Measurements from ENCODE around the gene CRTAC1.

The CRTAC1 gene

DNA sequence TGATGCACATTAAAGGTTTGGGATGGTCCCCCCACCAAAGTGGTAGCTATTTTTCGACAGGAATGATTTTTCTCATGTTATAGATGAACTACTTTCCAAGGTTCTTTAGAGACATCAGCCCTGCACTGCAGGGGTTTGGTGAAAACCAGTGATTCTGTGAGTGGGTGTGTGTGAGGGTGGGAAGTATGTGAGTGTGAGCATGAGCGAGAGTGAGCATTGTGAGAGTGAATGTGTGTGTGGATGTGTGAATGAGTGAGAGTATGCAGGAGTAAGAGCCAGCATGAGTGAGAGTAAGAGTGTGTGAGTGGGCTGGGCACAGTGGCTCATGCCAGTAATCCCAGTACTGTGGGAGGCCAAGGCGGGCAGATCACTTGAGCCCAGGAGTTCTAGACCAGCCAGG is 105.7 kb downstream of the CRTAC1 start:
- no peak for DNase-seq (ENCODE audit: low read depth in 2 of 2)

DNA sequence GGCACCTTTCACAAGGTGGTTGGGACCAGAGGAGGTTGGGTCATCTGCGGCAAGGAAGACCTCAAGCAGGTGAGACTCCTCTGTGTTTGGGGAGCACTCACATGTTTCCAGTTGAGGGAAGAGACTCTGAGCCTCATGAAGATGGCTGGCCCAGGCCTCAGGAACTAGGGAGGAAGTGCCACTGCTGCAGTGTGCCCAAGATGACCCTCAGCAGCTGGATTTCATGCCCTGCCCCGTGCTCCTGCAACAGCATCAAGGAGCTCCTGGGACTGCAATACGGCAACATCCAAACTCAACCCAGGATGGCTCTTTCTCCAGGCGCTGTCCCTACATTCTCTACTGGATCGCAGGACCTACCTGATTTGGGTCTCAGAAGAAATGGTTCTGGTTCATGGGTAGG is 106.9 kb downstream of the CRTAC1 start:
- DNase-seq (ENCODE audit: low read depth in 2 of 2), result no peak

DNA sequence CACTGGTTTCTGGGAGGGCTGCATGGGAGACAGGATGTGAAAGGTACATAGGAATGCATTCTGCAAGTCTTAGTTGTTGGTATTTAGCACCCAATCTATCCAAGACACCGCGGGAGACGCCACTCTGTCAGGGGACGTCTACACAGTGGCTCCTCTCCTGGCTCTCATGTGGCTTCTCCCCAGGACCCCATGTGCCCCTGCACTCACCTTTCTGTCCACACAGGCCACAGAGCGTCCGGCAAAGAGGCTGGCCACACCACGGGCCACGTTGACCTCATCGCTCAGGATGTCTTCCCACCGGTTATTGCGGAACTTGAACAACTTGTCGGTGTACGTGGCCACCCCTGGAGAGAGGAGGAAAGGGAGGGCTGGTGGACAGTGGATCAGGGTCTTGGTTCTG is 107.4 kb downstream of the CRTAC1 start:
- DNase-seq (ENCODE audit: low read depth in 2 of 2), result no peak

DNA sequence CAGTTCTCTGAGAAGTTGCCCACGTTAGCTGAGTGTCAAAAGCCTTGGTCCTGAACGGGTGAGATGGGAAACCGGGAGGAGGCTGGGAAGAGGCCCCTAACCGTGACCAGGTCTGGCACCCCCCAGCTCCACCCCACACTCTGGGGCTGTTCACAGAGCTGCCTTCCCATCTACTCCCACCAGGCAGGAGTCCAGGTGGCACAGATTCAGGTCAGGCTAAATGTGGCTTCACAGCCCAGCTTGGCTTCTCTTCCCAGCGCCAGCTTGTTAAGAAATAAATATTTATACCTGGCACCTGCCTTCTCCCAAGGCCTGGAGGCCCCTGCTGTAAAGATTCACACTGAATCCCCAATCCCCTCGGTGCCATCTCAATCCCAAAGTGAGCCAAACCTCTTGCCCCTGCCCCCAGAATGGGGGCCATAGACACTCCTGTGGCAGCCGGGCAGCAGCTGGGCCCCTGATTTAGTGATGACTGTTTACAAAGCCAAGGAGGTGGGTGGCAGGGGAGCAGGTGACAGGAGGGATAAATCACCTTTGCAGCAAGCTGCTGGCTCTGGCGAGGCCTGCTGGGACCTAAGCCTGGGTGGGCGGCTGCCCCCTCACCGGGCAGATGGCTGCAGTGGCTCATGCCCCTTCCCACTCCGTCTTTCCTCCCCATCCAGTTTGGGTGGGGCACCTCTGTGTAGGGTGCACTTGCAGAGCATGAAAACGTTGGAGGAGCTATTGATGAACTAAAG is 108.2 kb downstream of the CRTAC1 start:
- no peak for DNase-seq (ENCODE audit: low read depth in 2 of 2)

DNA sequence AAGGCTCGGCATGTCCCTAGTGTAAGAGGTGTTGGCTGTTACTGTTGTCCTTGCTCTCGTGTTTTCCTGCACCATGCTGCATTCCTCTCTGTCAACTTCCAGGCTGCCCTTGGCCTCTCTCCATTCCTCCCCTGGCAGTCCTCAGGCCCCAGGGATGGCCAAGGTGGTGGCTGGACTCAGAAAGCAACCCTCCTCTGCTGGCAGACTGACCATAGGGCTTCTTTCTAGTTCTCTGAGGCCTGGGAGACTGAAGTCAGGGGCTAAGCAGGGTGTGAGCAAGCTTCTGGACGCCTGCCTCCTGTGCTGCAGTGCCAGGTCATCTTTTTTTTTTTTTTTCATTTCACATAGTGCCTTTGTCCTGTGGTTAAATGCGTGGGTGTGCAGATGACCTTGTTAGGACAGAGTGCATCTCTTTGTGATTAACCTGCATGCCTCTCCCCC is 108.8 kb downstream of the CRTAC1 start:
- no peak for DNase-seq (ENCODE audit: low read depth in 2 of 2)

- DNase-seq (ENCODE audit: low read depth in 2 of 2), result no peak
These were observed 109.6 kb downstream of the CRTAC1 start for GRCh38 chr10:97920865-97921264.

DNA sequence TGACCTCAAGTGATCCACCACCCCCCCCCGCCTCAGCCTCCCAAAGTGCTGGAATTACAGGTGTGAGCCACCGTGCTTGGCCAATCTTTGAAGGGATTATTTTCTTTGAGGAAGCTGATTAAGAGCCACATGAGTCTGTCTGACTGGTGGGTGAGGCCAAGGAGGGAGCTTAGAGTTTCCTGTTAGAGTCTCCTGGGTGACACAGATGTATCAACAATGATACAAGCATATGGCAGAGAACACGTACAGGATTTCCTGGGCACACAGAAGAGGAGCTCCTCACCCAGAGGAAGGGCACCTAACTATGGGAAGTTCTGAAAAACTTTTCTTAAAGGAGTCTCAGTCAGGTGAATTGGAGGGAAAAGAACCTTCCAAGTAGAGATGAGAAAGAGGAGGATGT is 111.4 kb downstream of the CRTAC1 start:
- no peak for DNase-seq (ENCODE audit: low read depth in 2 of 2)

GRCh38 chr10:97916586-97916985 is 113.8 kb downstream of the CRTAC1 start:
- DNase-seq (ENCODE audit: low read depth in 2 of 2), result no peak

DNA sequence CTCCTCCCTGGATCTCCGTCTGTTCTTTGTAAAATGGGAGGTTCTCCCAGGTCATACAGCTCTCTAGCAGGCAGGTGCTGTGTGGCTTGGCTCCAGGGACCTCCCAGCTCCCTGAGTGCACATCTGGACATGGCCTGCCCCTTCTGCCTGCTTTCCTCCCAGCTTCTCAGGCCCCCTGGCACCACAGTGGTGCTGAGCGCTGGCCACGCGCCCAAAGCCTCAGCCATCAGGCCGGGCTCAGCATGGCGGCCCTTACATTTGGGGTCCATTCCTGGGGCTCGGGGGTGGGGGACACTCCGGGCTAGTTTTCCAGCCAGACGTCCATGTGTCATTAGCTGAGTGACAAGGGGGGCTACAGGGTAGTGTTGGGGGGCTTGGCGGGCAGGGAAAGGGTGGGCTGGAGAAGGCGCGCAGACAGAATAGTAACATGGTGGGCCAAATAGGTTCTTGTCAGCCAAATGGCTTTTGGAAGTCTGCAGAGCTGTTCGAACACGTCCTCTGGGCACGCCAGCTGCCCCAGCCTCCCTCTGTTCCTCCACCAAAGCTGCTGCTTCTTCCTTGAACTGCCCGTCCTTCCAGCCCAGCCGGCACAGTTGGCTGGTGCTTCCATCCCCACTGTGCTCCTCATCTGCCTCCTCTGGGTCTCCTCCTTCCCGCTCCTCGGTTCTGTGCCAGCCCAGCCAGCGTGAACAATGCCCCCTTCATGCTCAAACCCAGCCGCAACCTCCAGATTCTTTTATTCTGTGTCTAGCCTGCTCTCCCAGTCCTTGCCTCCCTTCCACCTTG is 114.9 kb downstream of the CRTAC1 start:
- DNase-seq (ENCODE audit: low read depth in 2 of 2), result no peak

DNA sequence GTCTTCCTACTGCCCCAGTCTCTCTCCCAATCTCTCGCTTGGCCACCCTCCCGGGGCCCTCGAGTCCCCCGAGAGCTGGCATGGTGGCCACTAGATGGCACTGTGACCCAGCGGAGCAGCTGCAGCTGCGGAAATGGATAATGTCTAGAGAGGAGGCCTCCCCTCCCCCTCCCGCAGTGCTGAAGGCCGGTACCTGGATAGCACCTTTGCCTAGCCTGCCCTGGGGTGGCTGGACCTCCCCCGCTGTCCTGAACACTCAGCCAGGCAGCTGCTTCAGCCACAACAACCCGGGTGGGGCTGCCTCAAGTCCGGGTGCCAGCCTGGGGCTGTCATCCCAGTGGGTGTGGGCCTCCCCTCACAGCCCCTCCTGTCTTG is 115.6 kb downstream of the CRTAC1 start:
- DNase-seq (ENCODE audit: low read depth in 2 of 2), result peak; percentile 64 to 74

DNA sequence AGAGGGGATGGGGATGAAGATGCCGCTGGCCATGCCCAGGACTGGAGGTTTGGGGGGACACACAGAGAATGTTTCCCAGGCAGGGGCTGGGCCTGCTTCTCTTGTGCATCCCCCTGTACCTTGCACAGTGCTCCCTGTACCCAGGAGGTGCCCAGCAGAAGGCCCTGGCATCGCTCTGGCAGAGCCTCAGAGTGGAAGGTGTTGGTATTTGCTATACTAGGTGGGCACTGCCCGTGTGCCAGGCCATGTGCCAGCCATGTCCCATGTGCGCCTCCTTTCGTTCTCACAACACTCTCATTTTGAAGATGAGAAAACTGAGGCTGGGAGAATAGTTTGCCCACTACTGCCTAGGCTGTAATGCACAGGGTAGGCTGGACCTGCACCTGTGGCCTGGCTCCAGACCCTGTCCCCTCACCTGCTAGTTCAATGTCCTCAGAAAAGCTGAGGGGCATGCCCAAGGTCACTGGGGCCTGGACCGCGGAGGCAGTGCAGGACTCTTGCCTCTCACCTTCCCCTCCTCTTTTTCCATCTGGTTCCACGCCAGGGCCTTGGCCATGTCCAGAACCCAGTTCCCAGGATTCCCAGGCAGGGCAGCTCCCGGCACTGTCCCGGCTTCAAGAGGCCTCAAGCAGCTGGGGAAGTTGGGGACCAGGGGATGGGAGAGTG is 116.1 kb downstream of the CRTAC1 start:
- DNase-seq (ENCODE audit: low read depth in 2 of 2), result no peak

- no peak for DNase-seq (ENCODE audit: low read depth in 2 of 2)
These were observed 116.8 kb downstream of the CRTAC1 start for GRCh38 chr10:97913614-97914013.

GRCh38 chr10:97913193-97913592 is 117.2 kb downstream of the CRTAC1 start:
- no peak for DNase-seq (ENCODE audit: low read depth in 2 of 2)

DNA sequence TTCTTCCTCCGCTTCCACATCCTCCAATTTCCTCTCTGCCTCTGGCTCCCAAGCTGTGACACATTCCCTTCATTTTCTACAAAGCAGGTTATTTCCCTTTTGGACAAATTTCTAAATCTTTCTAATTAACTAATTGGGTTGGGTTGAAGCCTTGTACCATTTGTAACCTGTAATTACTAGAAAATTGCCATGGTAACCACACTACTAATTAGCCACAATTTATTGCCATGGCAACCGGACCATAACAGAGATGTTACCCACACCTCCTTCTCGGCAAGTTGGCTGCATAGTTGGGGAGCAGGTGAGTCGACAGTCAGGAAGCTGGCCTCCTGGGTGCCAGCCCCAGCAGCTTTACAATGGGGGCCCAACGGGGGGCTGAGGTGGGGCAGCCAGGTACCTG is 119.2 kb downstream of the CRTAC1 start:
- DNase-seq (ENCODE audit: low read depth in 2 of 2), result no peak

DNA sequence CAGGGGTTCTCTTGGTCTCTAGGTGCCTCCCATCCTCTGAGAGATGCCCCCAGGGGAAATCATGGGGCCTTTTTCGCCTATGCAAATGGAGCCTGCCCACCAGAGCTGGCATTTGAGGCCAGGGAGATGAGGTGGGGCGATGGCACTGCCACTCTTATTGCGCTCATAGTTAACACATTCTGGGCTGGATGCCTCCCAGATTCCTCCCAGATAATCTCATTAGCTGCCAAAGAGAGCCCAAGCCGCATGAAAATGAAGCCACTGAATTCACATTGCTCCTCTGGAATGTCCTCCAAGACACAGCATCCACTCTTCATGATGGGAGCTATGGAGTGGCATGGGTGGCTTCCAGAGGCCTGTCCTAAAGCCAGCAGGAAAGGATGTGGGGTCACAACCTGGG is 119.8 kb downstream of the CRTAC1 start:
- DNase-seq (ENCODE audit: low read depth in 2 of 2), result no peak

- no peak for DNase-seq (ENCODE audit: low read depth in 2 of 2)
These were observed 122.6 kb downstream of the CRTAC1 start for GRCh38 chr10:97907830-97908229.

DNA sequence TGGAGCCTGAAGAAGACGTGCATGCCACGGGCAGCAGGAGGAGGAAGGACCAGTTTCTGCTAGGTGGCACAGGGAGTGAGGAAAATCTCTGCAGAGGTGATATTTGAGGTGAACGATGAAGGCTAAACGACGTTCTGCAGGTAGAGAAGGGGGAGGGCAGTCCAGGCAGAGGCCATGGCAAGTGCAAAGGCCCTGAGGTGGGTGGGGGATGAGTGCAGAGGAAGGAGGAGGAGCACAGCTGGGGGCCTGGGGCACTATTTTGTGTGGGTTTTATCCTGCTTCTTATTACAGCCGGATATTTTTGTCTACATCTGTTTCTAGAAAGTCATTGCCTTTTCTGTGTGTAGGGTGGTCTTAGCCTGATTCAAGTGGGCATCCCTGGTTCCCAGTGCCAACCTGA is 123.2 kb downstream of the CRTAC1 start:
- no peak for DNase-seq (ENCODE audit: low read depth in 2 of 2)

- no peak for DNase-seq (ENCODE audit: low read depth in 2 of 2)
These were observed 125.1 kb downstream of the CRTAC1 start for GRCh38 chr10:97905276-97905675.

GRCh38 chr10:97904576-97904975 is 125.8 kb downstream of the CRTAC1 start:
- DNase-seq (ENCODE audit: low read depth in 2 of 2), result no peak

- no peak for DNase-seq (ENCODE audit: low read depth in 2 of 2)
These were observed 126.4 kb downstream of the CRTAC1 start for GRCh38 chr10:97904018-97904381.

DNA sequence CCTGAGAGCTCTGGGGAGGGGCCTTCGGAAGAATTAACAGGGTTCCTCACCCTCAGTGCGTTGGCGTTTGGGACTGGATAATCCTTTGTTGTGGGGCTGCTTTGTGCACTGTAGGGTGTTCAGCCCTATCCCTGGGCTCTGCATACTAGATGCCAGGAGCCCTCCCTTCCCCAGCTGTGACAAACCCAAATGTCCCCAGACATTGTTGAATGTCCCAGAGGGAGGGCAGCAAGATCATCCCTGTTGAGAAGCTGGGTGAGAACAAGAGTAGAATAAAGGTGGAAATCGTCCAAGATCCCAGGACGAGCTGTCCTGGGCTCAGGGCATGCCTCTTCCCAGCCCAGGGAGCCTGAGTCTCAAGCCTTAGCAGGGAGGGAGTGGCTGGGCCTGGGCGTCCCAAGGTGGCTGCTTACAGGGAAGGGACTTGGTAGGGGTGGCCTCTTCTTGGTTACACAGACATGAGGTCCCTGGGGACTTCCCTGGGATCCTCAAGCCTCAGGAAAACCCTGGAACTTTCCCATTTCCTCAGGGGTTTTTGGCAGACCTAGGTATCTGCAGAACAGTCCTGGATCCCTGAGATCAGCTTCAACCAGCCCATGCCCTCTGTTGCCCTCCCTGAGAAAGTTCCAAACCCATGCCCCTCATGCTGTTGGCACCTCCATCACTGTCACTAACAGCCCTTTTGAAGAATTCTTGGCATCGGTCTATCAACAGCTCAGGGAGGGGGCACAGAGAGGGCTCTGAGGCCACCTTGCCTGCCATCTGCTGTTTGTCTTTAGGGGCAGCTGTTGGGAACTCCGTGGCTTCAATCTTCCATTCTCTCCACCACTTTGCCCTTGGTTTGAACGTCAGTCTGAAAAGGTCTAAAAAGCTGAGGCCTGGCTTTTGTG is 127.0 kb downstream of the CRTAC1 start:
- no peak for DNase-seq (ENCODE audit: low read depth in 2 of 2)

GRCh38 chr10:97901381-97901780 is 129.0 kb downstream of the CRTAC1 start:
- DNase-seq (ENCODE audit: low read depth in 2 of 2), result no peak
